Prostate gland (tissue), 2 donors: ENCODE results near the gene RASGEF1B. TPM values are rescaled to one million over a fixed set of nuclear protein-coding genes. Genes with fewer than 3 reads are reported as not detected.

ENCODE experiments used
- DNase-seq: peaks from one replicate; pipeline ENCODE4 v3.0.0-alpha.2; 2019; ENCODE audit warnings: low spot score
- H3K27ac ChIP-seq, 2 donors: fragments of 200-600 bp; sonication (generic); 2 replicates each; pipeline ENCODE4 v1.5.1; 2017 to 2019
- H3K27me3 ChIP-seq: fragments of 200-600 bp; sonication (generic); replicated peaks from 2 replicates; pipeline ENCODE4 v1.5.1; 2019; ENCODE audit not compliant: insufficient read depth
- H3K36me3 ChIP-seq, 2 donors: fragments of 200-600 bp; sonication (generic); 1 replicate in 1 of 2; 2 replicates in 1 of 2; pipeline versions ENCODE4 v1.5.1 to v1.8.1; 2017 to 2019
- H3K4me1 ChIP-seq: fragments of 200-600 bp; sonication (generic); replicated peaks from 2 replicates; pipeline ENCODE4 v1.5.1; 2019
- H3K4me3 ChIP-seq, 2 donors: fragments of 200-600 bp; sonication (generic); 2 replicates each; pipeline ENCODE4 v1.5.1; 2017 to 2019
- H3K9me3 ChIP-seq: fragments of 200-600 bp; sonication (generic); 2 replicates; pipeline ENCODE4 v1.5.1; 2017
- POLR2A ChIP-seq: fragments of 450-650 bp; IDR thresholded peaks from one replicate; pipeline ENCODE4 v1.6.1; 2016; ENCODE audit warnings: antibody characterized with exemption, mild to moderate bottlenecking
- POLR2AphosphoS5 ChIP-seq: sonication (generic); formaldehyde crosslinking; IDR thresholded peaks from one replicate; pipeline ENCODE4 v1.6.1; 2017; ENCODE audit warnings: antibody characterized with exemption
- WGBS: methylation state at CpG from one replicate; pipeline ENCODE4 v1.1.5; 2018; 5-methylcytosine and 5-hydroxymethylcytosine counted together
- intact Hi-C: fragments of 100-400 bp; cut with DNase I; formaldehyde crosslinking; loops from one replicate; pipeline ENCODE4 v1.14.2; 2022
- total RNA-seq, 2 donors: library from RNA; depleted of rRNA; stranded (reverse); fragments of >200 nt; gene quantifications; one replicate each; pipeline ENCODE4 v1.1.0, GENCODE V29; 2016
- TF ChIP-seq, protein P1 (sequence below), 4 experiments: fragments of 200-600 bp in 2 of 4; fragments of 450-650 bp in 2 of 4; sonication (generic) in 2 of 4; IDR thresholded peaks; 1 replicate in 3 of 4; 2 replicates in 1 of 4; pipeline ENCODE4 v1.5.1; 2016 to 2019; ENCODE audit warnings: antibody characterized with exemption in 4 of 4, mild to moderate bottlenecking in 2 of 4, moderate library complexity in 2 of 4

RASGEF1B gene
- total RNA-seq, 2 donors from 2014 or later, result 16.4 TPM

DNA sequence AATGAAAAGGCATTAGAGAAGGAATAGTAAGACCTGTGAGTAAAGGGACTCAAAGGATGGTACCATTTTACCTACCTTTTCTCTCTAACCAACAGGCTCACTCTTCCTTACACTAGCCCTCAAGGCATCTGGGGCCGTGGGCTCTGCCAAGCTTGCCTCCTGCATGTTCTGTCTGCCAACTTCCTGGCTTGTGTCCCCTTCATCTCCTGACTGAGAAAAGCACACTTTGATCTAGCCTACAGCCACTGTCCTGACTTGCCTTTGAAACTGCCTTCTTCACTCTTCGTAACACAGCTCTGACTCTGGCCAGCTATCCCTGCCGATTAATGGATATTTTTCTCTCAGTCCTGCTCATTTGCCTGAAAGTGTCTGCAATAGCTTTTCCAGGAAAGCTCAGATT, 76.5 kb downstream of the RASGEF1B start:
- no peak for DNase-seq
- H3K36me3 ChIP-seq, result no peaks in the 10 kb centered on the region
- intact Hi-C loops, result no loop called here
- no peaks in the 10 kb centered on the region for H3K4me1 ChIP-seq
- TF ChIP-seq, protein P1, sequence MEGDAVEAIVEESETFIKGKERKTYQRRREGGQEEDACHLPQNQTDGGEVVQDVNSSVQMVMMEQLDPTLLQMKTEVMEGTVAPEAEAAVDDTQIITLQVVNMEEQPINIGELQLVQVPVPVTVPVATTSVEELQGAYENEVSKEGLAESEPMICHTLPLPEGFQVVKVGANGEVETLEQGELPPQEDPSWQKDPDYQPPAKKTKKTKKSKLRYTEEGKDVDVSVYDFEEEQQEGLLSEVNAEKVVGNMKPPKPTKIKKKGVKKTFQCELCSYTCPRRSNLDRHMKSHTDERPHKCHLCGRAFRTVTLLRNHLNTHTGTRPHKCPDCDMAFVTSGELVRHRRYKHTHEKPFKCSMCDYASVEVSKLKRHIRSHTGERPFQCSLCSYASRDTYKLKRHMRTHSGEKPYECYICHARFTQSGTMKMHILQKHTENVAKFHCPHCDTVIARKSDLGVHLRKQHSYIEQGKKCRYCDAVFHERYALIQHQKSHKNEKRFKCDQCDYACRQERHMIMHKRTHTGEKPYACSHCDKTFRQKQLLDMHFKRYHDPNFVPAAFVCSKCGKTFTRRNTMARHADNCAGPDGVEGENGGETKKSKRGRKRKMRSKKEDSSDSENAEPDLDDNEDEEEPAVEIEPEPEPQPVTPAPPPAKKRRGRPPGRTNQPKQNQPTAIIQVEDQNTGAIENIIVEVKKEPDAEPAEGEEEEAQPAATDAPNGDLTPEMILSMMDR (IDR thresholded peaks at IDR 0.05), result no peak
- WGBS, result 48% methylated on average over 3 of the region's 3 CpGs
- no peaks in the 10 kb centered on the region for H3K27me3 ChIP-seq
- no peak overlapping the region for H3K27ac ChIP-seq
- no peaks in the 10 kb centered on the region for H3K9me3 ChIP-seq
- H3K4me3 ChIP-seq, result no peak overlapping the region

- Histone ChIP-seq H3K36me3 (no peaks in the 10 kb centered on the region), H3K4me1 (no peaks in the 10 kb centered on the region), H3K4me3 (no peak overlapping the region), H3K27ac (no peak overlapping the region), H3K9me3 (no peaks in the 10 kb centered on the region), H3K27me3 (no peaks in the 10 kb centered on the region)
- intact Hi-C loops, result no loop called here
- TF ChIP-seq, protein P1 (IDR thresholded peaks at IDR 0.05), result no peak
- no peak for TF ChIP-seq POLR2AphosphoS5
- TF ChIP-seq POLR2A, result no peak
- 76% methylated on average over 3 of the region's 3 CpGs for WGBS
- no peak for DNase-seq
These were observed 79.5 kb downstream of the RASGEF1B start for GRCh38 chr4:81392164-81392563.

GRCh38 chr4:81389720-81390119, 82.0 kb downstream of the RASGEF1B start:
- Histone ChIP-seq H3K27me3 (no peaks in the 10 kb centered on the region), H3K9me3 (no peaks in the 10 kb centered on the region), H3K4me3 (no peak overlapping the region), H3K27ac (no peak overlapping the region), H3K4me1 (no peaks in the 10 kb centered on the region), H3K36me3 (no peaks in the 10 kb centered on the region)
- TF ChIP-seq, protein P1 (IDR thresholded peaks at IDR 0.05), result no peak
- no peak for TF ChIP-seq POLR2AphosphoS5
- TF ChIP-seq POLR2A, result no peak
- DNase-seq, result no peak
- intact Hi-C loops, result no loop called here
- 84% methylated on average over 2 of the region's 2 CpGs for WGBS

GRCh38 chr4:81380437-81380836, 91.3 kb downstream of the RASGEF1B start:
- Histone ChIP-seq H3K4me1 (peaks cover 11% of the 10 kb centered on the region), H3K36me3 (no peaks in the 10 kb centered on the region), H3K4me3 (no peak overlapping the region), H3K27ac (no peak overlapping the region), H3K9me3 (no peaks in the 10 kb centered on the region), H3K27me3 (no peaks in the 10 kb centered on the region)
- intact Hi-C loops, result no loop called here
- no peak for DNase-seq
- 63% methylated on average over 2 of the region's 2 CpGs for WGBS
- TF ChIP-seq POLR2AphosphoS5 (no peak), POLR2A (no peak)
- TF ChIP-seq, protein P1 (IDR thresholded peaks at IDR 0.05), result no peak

- H3K4me1 ChIP-seq, result peaks cover 11% of the 10 kb centered on the region
- 56% methylated on average over 1 of the region's 1 CpG for WGBS
These were observed 93.3 kb downstream of the RASGEF1B start for GRCh38 chr4:81378386-81378785.

More at GRCh38 chr4:81378386-81378785, 93.3 kb downstream of the RASGEF1B start:
- intact Hi-C loops, result no loop called here
- Histone ChIP-seq H3K4me3 (no peak overlapping the region), H3K27ac (no peak overlapping the region), H3K36me3 (no peaks in the 10 kb centered on the region), H3K9me3 (no peaks in the 10 kb centered on the region), H3K27me3 (no peaks in the 10 kb centered on the region)
- TF ChIP-seq, protein P1 (IDR thresholded peaks at IDR 0.05), result no peak
- TF ChIP-seq POLR2A, result no peak
- no peak for TF ChIP-seq POLR2AphosphoS5
- DNase-seq, result no peak
